Prostate gland (tissue), 2 donors: Measurements from ENCODE around the gene LAMB1.

Experiments used
- CTCF ChIP-seq, 4 experiments: fragments of 200-600 bp in 2 of 4; fragments of 450-650 bp in 2 of 4; sonication (generic) in 2 of 4; IDR thresholded peaks; 1 replicate in 3 of 4; 2 replicates in 1 of 4; pipeline ENCODE4 v1.5.1; 2016 to 2019; ENCODE audit warnings: antibody characterized with exemption in 4 of 4, mild to moderate bottlenecking in 2 of 4, moderate library complexity in 2 of 4
- POLR2A ChIP-seq: fragments of 450-650 bp; IDR thresholded peaks from one replicate; pipeline ENCODE4 v1.6.1; 2016; ENCODE audit warnings: antibody characterized with exemption, mild to moderate bottlenecking

- TF ChIP-seq CTCF (IDR thresholded peaks at IDR 0.05) (no peak), POLR2A (no peak)
Observed at GRCh38 chr7:107943018-107943417, 59.9 kb downstream of the LAMB1 start.
